Upper lobe of right lung (tissue), 1 donor: ENCODE measurements around the gene APBA3. TPM values are rescaled to one million over a fixed set of nuclear protein-coding genes. Genes with fewer than 3 reads are reported as not detected.

ENCODE experiments used
- ATAC-seq: fragments of 200-7000 bp; cut with Tn5 transposase; one replicate; pipeline ENCODE4 v1.9.1; 2020; ENCODE audit warnings: mild to moderate bottlenecking, moderate library complexity
- DNase-seq: peaks from one replicate; pipeline ENCODE4 v3.0.0-alpha.2; 2020
- H3K27ac ChIP-seq: fragments of 200-600 bp; one replicate; pipeline ENCODE4 v1.8.0; 2022
- H3K27me3 ChIP-seq: fragments of 200-600 bp; one replicate; pipeline ENCODE4 v1.8.0; 2022; ENCODE audit warnings: mild to moderate bottlenecking
- H3K36me3 ChIP-seq: fragments of 200-600 bp; one replicate; pipeline ENCODE4 v1.8.0; 2022
- H3K4me1 ChIP-seq: fragments of 200-600 bp; one replicate; pipeline ENCODE4 v1.8.0; 2022
- H3K4me3 ChIP-seq: fragments of 200-600 bp; one replicate; pipeline ENCODE4 v1.8.0; 2022; ENCODE audit warnings: mild to moderate bottlenecking
- H3K9me3 ChIP-seq: fragments of 200-600 bp; one replicate; pipeline ENCODE4 v1.8.0; 2022
- intact Hi-C: fragments of 100-400 bp; cut with DNase I; formaldehyde crosslinking; loops from one replicate; pipeline ENCODE4 v1.11.0; 2022
- total RNA-seq: library from RNA; stranded (reverse); fragmentation: NEBNext Ultra II Directional; extraction: Animal tissue kit (Norgen Biotek cat#: 25700); gene quantifications from one replicate; pipeline ENCODE4 v1.2.1, GENCODE V29; 2021
- TF ChIP-seq, protein P1 (sequence below): fragments of 200-600 bp; IDR thresholded peaks from one replicate; pipeline ENCODE4 v1.8.0; 2022; ENCODE audit warnings: antibody characterized with exemption
- donor health status: DM: no; HTN: yes; CAD: no; lungs with severe emphysema.

Gene APBA3
- total RNA-seq, 1 donor from 2014 or later, result 21.9 TPM

DNA sequence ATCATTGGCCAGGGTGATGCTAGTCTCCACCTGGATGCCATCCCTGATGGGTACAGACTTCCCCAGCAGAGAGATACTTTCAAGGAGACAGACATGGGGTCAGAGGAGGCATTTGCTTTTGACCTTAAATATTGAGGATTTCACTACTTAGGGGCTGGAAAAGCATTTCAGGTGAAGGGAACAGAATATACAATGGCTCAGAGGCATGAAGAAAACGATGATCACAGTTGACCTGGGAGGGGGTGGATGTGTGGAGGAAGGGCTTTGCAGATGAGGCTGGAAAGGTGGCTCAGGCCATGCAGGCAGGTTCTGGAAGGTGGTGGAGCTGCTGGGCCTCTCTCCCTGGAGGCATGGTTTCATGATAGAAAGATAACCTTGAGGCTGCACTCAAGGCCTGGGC, 20.8 kb upstream of the APBA3 start:
- TF ChIP-seq, protein P1, sequence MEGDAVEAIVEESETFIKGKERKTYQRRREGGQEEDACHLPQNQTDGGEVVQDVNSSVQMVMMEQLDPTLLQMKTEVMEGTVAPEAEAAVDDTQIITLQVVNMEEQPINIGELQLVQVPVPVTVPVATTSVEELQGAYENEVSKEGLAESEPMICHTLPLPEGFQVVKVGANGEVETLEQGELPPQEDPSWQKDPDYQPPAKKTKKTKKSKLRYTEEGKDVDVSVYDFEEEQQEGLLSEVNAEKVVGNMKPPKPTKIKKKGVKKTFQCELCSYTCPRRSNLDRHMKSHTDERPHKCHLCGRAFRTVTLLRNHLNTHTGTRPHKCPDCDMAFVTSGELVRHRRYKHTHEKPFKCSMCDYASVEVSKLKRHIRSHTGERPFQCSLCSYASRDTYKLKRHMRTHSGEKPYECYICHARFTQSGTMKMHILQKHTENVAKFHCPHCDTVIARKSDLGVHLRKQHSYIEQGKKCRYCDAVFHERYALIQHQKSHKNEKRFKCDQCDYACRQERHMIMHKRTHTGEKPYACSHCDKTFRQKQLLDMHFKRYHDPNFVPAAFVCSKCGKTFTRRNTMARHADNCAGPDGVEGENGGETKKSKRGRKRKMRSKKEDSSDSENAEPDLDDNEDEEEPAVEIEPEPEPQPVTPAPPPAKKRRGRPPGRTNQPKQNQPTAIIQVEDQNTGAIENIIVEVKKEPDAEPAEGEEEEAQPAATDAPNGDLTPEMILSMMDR, result no peak
- no peak for ATAC-seq
- Histone ChIP-seq H3K4me3 (no peak overlapping the region), H3K27ac (no peak overlapping the region), H3K27me3 (peaks cover 7% of the 10 kb centered on the region), H3K36me3 (no peaks in the 10 kb centered on the region), H3K4me1 (no peaks in the 10 kb centered on the region), H3K9me3 (peaks cover 14% of the 10 kb centered on the region)
- DNase-seq, result no peak
- intact Hi-C loops, result no loop called here

DNA sequence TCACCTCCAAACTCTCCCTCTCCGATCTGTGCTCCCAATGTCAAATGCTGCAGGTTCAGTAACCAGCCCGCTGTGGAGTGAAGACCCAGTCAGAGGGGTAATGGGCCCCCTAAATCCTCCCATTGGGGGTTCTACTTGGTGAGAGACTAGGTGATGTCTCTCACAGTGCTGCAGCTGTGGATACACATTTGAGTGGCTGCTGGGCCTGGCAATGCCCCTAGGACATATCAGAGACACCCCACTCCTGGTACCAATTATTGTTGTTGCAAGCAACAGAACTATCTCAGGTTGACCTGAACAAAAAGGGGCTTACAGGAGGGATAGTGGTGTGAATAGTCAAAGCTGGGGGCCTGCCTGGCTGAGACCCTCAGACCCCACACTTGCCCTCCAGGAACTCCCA, 20.1 kb upstream of the APBA3 start:
- Histone ChIP-seq H3K27me3 (peaks cover 7% of the 10 kb centered on the region), H3K36me3 (no peaks in the 10 kb centered on the region), H3K4me3 (no peak overlapping the region), H3K9me3 (peaks cover 14% of the 10 kb centered on the region), H3K4me1 (no peaks in the 10 kb centered on the region), H3K27ac (no peak overlapping the region)
- intact Hi-C loops, result no loop called here
- TF ChIP-seq, protein P1, result no peak
- DNase-seq, result no peak
- ATAC-seq, result no peak

DNA sequence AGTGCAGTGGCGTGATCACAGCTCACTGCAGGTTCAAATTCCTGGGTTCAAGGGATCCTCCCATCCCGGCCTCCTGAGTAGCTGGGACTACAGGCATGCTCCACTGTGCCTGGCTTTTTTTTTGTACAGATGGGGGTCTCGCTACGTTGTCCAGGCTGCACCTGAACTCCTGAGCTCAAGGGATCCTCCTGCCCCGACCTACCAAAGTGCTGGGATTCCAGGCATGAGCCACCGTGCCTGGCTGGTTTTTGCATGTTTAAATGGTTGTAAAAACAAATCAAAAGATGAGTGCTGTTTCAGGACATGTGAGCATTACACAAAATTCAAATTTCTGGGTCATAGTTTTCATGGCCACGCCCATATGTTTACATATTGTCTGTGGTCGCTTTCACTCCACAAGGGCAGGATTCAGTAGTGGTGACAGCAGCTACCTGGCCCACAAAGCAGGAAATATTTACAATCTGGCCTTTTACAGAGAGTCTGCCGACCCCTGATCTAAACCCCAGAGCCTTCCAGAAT, 19.4 kb upstream of the APBA3 start:
- intact Hi-C loops, result no loop called here
- ATAC-seq (no peak), DNase-seq (no peak)
- Histone ChIP-seq H3K4me1 (no peaks in the 10 kb centered on the region), H3K27me3 (peaks cover 7% of the 10 kb centered on the region), H3K9me3 (peaks cover 14% of the 10 kb centered on the region), H3K27ac (no peak overlapping the region), H3K36me3 (no peaks in the 10 kb centered on the region), H3K4me3 (no peak overlapping the region)
- TF ChIP-seq, protein P1, result no peak

DNA sequence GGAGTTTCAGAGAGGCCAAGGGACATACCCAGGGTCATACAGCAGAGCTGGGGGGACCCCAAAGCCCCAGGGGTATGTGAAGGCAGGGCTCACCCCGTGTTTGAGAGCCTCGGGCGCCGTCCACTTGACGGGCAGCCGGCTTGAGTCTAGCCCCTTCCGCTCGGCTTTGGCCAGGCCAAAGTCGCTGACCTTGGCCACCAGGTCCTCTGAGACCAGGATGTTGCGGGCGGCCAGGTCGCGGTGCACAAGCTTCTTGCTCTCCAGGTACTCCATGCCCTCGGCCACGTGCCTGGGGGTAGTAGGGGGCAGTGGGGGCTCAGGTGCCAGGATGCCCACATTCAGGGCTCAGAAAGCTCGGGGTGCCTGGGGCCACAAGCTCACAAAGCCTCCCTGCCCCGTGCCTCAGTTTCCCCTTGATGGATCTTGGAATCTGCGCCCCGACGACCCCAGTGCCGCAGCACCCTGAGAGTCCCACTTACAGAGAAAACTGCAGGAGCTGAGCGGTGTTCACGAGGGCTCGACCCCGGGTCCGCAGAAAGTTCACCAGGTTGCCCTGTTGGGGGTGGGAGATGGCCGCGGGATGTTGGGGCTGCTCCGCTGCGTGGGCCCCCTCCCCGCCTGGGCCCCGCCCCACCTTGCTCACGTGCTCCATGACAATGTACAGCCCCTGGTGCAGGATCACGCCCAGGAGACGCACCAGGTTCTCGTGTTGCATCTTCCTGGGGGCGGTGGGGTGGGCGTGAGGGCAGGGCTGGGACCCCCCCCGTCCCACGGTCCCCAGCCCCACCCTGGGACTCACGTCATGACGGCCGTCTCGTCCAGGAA, 17.6 kb upstream of the APBA3 start:
- peaks cover 5% of the 10 kb centered on the region for H3K27me3 ChIP-seq

DNA sequence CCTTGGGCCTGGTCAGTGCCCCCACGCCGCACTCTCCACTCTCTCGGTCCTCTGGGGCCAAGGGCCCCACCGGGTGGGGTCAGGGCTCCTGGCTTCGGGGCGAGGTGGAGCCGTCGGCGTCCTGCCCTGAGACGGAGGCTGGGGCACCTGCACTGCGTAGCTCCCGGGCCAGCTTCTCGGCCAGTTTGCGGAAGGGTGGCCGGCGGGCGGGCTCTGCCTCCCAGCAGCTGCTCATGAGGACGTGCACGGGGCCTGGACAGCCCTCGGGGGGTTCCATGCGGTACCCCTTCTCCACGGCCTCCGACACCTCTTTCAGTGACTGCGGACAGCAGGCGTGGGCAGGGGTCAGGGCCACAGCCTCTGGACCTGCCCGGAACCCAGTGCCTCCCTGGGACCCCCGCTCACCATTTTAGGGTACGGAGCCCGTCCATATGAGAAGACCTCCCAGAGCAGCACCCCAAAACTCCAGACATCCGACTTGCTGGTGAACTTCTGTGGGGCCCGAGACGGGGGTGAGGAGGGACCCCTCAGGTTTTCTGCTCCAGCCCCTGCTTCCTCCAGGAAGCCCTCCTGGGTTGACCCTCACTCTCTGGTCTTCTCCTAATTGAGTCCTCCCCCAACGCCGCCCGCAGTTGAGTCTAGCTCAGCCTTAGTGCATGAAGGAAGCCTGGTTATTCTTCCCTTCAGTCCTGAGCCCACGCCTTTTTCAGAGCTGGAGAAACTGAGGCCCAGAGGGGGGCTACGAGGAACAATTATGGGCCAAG, 16.8 kb upstream of the APBA3 start:
- ATAC-seq, result no peak
- TF ChIP-seq, protein P1, result no peak
- Histone ChIP-seq H3K4me1 (no peaks in the 10 kb centered on the region), H3K36me3 (no peaks in the 10 kb centered on the region), H3K27ac (no peak overlapping the region), H3K9me3 (peaks cover 14% of the 10 kb centered on the region), H3K27me3 (no peaks in the 10 kb centered on the region), H3K4me3 (no peak overlapping the region)
- intact Hi-C loops, result no loop called here
- no peak for DNase-seq

More for the DNA sequence above, 17.6 kb upstream of the APBA3 start:
- DNase-seq (no peak), ATAC-seq (no peak)
- H3K27ac ChIP-seq, result no peak overlapping the region
- H3K4me3 ChIP-seq, result no peak overlapping the region
- peaks cover 14% of the 10 kb centered on the region for H3K9me3 ChIP-seq
- TF ChIP-seq, protein P1, result no peak
- intact Hi-C loops, result no loop called here
- H3K36me3 ChIP-seq, result no peaks in the 10 kb centered on the region
- H3K4me1 ChIP-seq, result no peaks in the 10 kb centered on the region
